ENCODE results near the gene OSBPL7. TPM values are rescaled to one million over a fixed set of nuclear protein-coding genes. Genes with fewer than 3 reads are reported as not detected.

The OSBPL7 gene
- total and polyA plus RNA-seq, 2 experiments from 2014 or later = 12.1 to 20.5 TPM

DNA sequence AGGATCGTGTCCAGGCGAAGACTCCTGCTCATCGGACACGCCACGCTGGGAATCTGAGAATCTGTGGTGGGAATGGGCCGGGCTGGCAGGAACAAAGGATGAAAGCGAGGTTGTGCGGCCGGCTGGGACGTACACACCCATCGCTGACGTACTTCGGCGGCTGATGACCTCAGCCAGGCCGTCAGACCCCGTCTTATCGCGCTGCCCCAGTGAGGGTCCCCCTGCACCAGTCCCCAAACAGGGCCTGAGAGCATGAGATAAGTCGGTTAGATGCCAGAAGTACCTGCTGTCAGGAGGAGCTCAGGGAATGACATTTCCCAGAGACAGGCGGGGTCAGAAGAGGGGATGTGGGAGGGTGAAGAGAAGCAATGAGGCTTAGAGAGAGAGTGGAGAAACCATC, 45.3 kb upstream of the OSBPL7 start:
- Histone ChIP-seq H3K4me3 (no peak overlapping the region), H3K9me3 (ENCODE audit: low read depth) (no peaks in the 10 kb centered on the region), H3K36me3 (no peaks in the 10 kb centered on the region), H3K27me3 (no peaks in the 10 kb centered on the region), H3K27ac (peak overlapping the region; percentile 66), H3K4me1 (ENCODE audit: low read depth) (peaks cover 32% of the 10 kb centered on the region)
- TF ChIP-seq, protein P1, sequence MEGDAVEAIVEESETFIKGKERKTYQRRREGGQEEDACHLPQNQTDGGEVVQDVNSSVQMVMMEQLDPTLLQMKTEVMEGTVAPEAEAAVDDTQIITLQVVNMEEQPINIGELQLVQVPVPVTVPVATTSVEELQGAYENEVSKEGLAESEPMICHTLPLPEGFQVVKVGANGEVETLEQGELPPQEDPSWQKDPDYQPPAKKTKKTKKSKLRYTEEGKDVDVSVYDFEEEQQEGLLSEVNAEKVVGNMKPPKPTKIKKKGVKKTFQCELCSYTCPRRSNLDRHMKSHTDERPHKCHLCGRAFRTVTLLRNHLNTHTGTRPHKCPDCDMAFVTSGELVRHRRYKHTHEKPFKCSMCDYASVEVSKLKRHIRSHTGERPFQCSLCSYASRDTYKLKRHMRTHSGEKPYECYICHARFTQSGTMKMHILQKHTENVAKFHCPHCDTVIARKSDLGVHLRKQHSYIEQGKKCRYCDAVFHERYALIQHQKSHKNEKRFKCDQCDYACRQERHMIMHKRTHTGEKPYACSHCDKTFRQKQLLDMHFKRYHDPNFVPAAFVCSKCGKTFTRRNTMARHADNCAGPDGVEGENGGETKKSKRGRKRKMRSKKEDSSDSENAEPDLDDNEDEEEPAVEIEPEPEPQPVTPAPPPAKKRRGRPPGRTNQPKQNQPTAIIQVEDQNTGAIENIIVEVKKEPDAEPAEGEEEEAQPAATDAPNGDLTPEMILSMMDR (IDR thresholded peaks at IDR 0.05; ENCODE audit: low read depth, low read length) = no peak
- peak; percentile 77 for DNase-seq (ENCODE audit: low read depth in 1 of 2, low spot score in 1 of 2)

DNA sequence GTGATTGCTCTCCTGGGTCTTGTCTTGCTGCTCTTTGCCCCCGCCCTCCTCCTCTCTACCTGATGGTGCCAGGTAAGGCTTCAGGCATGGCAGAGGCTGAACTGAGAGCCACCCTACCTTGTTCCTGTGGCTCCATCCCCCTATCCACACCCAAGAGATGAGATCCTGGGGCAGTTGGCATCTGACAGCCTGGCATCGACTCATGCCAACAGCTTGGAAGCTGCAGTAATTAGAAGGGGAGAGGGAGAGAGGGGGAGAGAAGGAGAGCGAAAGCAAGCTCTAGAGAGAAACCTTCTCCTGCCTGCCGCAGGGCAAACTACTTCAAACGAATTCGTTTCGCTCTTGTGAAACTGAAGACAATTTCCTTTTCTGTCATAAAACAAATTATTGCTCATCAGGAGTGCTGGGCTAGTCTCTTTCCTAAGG, 43.2 kb upstream of the OSBPL7 start:
- Histone ChIP-seq H3K9me3 (ENCODE audit: low read depth) (no peaks in the 10 kb centered on the region), H3K27ac (no peak overlapping the region), H3K4me3 (no peak overlapping the region), H3K4me1 (ENCODE audit: low read depth) (peaks cover 22% of the 10 kb centered on the region), H3K36me3 (no peaks in the 10 kb centered on the region), H3K27me3 (no peaks in the 10 kb centered on the region)
- TF ChIP-seq, protein P1 (IDR thresholded peaks at IDR 0.05; ENCODE audit: low read depth, low read length) = no peak
- no peak for DNase-seq (ENCODE audit: low read depth in 1 of 2, low spot score in 1 of 2)

GRCh38 chr17:47862621-47863440, 41.2 kb upstream of the OSBPL7 start:
- TF ChIP-seq, protein P1 (IDR thresholded peaks at IDR 0.05; ENCODE audit: low read depth, low read length) = no peak
- DNase-seq (ENCODE audit: low read depth in 1 of 2, low spot score in 1 of 2) = peak in 1 of 2 donors; percentile 57
- no peaks in the 10 kb centered on the region for H3K36me3 ChIP-seq
- H3K27me3 ChIP-seq = no peaks in the 10 kb centered on the region
- peaks cover 15% of the 10 kb centered on the region for H3K4me1 ChIP-seq (ENCODE audit: low read depth)
- no peak overlapping the region for H3K27ac ChIP-seq
- H3K4me3 ChIP-seq = no peak overlapping the region
- H3K9me3 ChIP-seq (ENCODE audit: low read depth) = no peaks in the 10 kb centered on the region

- H3K36me3 ChIP-seq = no peaks in the 10 kb centered on the region
- no peak overlapping the region for H3K27ac ChIP-seq
- H3K4me1 ChIP-seq (ENCODE audit: low read depth) = no peaks in the 10 kb centered on the region
- no peak overlapping the region for H3K4me3 ChIP-seq
- no peaks in the 10 kb centered on the region for H3K27me3 ChIP-seq
- TF ChIP-seq, protein P1 (IDR thresholded peaks at IDR 0.05; ENCODE audit: low read depth, low read length) = no peak
- H3K9me3 ChIP-seq (ENCODE audit: low read depth) = no peaks in the 10 kb centered on the region
- no peak for DNase-seq (ENCODE audit: low read depth in 1 of 2, low spot score in 1 of 2)
Measured at GRCh38 chr17:47860386-47860785, 38.8 kb upstream of the OSBPL7 start.

GRCh38 chr17:47857551-47858455, 36.2 kb upstream of the OSBPL7 start:
- H3K27me3 ChIP-seq = peaks cover 14% of the 10 kb centered on the region

More at GRCh38 chr17:47857551-47858455, 36.2 kb upstream of the OSBPL7 start:
- no peak overlapping the region for H3K27ac ChIP-seq
- no peak overlapping the region for H3K4me3 ChIP-seq
- H3K4me1 ChIP-seq (ENCODE audit: low read depth) = no peaks in the 10 kb centered on the region
- H3K36me3 ChIP-seq = no peaks in the 10 kb centered on the region
- TF ChIP-seq, protein P1 (IDR thresholded peaks at IDR 0.05; ENCODE audit: low read depth, low read length) = no peak
- DNase-seq (ENCODE audit: low read depth in 1 of 2, low spot score in 1 of 2) = no peak
- no peaks in the 10 kb centered on the region for H3K9me3 ChIP-seq (ENCODE audit: low read depth)
